ENCODE data around the gene ZBTB21. TPM values are rescaled to one million over a fixed set of nuclear protein-coding genes. Genes with fewer than 3 reads are reported as not detected.

The ZBTB21 gene
- total and polyA plus RNA-seq, 9 of the 15 experiments (the other 6 are each of a cell fraction or from before 2014, with no cell fraction given): 2.2 to 15.2 (median 8.7) TPM

DNA sequence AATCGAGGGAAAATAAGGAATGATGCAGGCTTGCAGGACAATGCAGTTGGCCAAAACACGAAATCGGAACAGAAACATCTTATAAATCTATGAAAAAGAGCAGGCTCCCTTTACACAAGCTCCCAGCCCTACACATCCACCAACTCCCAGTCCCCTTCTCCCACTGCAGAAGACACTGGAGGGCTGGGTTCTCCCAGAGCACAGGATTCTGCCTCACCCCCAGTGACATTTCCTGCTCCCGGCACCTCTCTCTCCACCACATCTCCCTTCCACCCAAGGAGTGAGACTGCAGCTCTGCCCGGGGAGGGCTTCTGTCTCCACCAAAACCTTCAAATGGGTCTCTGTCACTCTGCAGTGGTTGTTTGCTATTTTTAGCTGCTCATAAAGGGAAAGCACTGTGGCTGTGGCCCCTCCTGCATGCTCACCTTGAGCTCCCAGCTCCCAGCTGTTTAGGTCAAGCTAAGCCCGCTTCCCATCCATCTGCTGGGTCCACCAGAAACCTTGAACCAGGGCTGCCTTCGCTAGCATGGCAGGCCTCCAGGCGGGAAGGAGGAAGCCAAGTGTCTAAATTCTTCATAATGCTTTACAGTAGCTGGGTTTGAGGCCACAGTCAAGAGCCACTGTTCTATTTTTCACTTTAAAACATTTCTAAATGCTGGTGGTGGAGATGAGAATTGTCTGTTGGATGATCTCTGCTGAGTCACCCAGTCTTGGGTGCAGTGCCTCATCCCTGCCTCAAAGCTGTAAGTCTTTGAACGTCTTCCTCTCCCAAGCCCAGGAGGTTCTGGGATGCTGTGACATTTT, 53.0 kb downstream of the ZBTB21 start (continued):
- TF ChIP-seq CGGBP1 (CRISPR knock-in tag; IDR thresholded peaks at IDR 0.05) (no peak), TCF15 (CRISPR knock-in tag; IDR thresholded peaks at IDR 0.05) (no peak), TFAM (CRISPR knock-in tag; conservative IDR thresholded peaks at IDR 0.05) (no peak), MGA (IDR thresholded peaks at IDR 0.05) (no peak), TEAD1 (CRISPR knock-in tag; IDR thresholded peaks at IDR 0.05) (no peak), ZFP1 (CRISPR knock-in tag; IDR thresholded peaks at IDR 0.05) (no peak), SMC3 (conservative IDR thresholded peaks at IDR 0.05; ENCODE audit: insufficient read depth, low read depth, low read length) (no peak), CHD4 (IDR thresholded peaks at IDR 0.05; ENCODE audit: insufficient read depth, insufficient replicate concordance, low read depth, low read length, poor library complexity, severe bottlenecking) (no peak), NCOA6 (IDR thresholded peaks at IDR 0.05) (no peak)
- TF ChIP-seq, protein P1, sequence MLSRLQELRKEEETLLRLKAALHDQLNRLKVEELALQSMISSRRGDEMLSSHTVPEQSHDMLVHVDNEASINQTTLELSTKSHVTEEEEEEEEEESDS (CRISPR knock-in tag; IDR thresholded peaks at IDR 0.05): no peak
- TF ChIP-seq, protein P2, sequence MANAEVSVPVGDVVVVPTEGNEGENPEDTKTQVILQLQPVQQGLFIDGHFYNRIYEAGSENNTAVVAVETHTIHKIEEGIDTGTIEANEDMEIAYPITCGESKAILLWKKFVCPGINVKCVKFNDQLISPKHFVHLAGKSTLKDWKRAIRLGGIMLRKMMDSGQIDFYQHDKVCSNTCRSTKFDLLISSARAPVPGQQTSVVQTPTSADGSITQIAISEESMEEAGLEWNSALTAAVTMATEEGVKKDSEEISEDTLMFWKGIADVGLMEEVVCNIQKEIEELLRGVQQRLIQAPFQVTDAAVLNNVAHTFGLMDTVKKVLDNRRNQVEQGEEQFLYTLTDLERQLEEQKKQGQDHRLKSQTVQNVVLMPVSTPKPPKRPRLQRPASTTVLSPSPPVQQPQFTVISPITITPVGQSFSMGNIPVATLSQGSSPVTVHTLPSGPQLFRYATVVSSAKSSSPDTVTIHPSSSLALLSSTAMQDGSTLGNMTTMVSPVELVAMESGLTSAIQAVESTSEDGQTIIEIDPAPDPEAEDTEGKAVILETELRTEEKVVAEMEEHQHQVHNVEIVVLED (CRISPR knock-in tag; IDR thresholded peaks at IDR 0.05): no peak

Data from K562 (cell line).